Activated CD8-positive, alpha-beta memory T cell treated with anti-CD3 and anti-CD28 coated beads, Interleukin-2, amount 50 U/mL, for 1 hour (primary cell): ENCODE measurements around the gene MTG2.

ENCODE experiments used
- DNase-seq: peaks from one replicate; pipeline ENCODE4 v3.0.0-alpha.2; 2020; ENCODE audit errors: extremely low read depth

The MTG2 gene

GRCh38 chr20:62183426-62184142 is 756 bp downstream of the MTG2 start:
- DNase-seq, result no peak

DNA sequence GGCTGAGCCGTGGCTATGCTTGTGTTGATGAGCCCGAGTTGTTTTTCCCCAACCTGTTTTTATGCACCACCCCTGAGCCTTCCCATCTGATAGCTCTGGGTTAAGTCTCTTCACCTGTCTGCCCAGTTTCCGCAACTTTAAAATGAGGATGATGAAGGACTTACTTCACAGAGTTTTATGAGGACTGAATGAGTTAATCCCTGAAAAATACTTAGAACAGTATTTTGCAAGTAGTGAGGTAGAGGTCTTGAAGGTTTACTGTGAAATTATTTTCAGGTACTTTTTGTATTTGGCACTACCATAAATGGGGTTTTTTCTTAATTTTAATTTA is 3.2 kb downstream of the MTG2 start:
- no peak for DNase-seq

DNA sequence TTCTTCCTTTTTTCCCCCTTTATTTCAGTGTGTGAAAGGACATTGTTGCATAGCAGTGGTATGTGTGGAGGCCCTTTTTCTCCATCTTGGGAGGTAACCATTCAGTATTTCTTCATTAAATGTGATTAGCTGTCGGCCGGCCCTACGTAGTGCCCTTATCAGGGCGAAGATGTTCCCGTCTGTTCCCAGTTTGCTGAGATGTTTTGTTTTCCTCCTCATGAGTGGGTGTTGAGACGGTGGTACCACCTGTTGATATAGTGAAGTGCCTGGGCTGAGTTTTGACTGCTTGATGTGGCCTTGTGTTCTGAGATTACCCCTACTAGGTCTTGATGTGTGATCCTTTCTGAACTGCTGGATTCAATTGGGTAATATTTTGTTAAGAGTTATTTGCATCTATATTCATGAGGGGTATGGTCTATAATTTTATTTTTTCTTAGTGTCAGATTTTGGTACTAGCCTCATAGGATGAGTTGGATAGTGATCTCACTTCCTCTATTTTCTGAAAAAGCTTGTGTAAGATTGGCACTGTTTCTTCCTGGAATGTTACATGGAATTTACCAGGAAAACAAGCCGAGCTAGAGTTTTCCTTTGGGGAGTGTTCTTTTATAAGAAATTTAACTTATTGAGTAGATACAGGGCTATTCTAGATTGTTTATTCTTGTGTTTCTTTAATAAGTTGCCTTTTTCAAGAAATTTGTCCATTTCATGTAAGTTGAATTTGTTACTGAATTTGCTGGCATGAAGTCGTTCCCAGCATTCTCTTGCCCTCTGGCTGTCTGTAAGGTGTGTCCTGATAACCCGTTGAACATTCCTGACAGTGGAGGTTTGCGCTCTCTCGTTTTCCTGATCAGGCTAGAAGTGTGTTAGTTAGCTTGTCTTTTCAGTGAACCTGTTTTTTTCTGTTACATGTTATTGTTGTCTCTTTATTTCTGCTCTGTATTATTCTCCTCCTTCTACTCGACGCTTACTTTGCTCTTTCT is 4.3 kb downstream of the MTG2 start:
- DNase-seq, result no peak

GRCh38 chr20:62190639-62191411 is 8.0 kb downstream of the MTG2 start:
- no peak for DNase-seq

DNA sequence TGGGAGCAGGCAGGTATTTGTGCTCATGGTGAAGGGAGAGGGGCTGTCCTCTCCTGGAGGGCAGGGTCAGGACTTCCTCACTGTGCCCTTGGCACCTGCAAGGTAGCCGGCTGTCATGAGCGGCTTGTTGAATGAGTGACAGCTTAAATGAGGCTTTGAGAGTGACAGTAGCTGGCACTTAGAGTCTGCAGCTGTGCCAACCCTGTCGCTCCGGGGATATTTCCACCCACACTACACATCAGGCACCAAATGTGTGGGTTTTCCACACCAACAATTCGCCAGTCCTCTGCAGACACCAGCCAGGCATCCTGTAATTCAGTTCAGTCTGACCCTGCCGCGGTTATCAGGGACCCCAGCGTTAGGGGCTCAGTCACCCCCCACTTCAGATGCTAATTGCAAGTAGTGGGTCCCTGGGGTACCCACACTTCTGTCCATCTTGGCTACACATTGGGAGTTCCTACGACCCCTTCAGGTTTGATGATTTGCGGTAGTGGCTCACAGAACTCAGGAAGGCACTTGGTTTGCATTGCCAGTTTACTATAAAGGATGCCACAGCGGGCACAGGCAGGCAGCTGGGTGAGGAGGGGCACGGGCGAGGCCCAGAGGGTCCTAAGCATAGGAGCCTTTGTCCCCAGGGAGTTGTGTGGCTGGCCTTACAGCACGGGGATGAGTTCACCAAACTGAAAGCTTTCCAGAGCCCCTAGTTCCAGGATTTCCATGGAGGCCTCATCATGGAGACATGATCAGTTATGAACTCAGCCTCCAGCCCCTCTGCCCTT is 9.1 kb downstream of the MTG2 start:
- no peak for DNase-seq

- no peak for DNase-seq
These were observed 9.8 kb downstream of the MTG2 start for GRCh38 chr20:62192635-62193034.

DNA sequence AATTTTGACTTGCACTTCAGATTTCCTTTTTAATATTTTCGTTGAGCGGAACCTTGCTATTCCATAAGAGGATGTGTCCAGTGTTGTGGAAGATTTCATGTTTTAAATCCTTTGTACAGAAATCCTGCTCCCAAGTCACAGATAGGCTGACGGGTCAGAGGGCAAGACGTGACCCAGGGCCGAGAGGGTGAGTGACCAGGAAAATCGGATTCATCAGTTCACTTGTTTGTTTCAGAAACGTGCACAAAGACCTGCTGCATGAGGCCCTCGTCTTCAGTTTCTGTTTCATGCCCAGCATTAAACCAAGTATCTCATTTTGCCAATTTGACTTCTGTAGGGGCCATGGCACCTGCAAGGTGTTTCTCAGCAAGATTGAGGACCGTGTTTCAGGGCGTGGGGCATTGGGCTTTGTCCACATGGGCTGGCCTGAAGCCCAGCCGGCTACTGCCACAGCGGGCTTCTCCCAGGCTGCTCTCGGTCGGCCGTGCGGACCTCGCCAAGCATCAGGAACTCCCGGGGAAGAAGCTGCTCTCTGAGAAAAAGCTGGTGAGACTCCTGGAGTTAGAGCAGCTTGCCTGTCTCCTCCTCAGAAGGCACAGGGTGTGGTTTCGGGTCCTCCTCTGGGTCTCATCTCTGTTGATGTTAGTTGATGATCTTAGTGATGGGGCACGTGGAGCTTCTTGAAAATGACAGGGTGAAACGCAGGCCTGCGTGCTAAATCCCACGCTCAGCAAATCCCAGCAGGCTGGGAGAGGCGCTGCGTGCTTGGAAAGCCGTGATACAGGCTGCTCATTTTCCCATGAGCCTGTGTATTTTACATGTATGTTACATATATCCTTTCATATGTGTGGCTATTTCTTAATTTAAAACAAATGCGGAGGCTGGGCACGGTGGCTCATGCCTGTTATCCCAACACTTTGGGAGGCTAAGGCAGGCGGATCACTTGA is 10.5 kb downstream of the MTG2 start:
- DNase-seq, result no peak

DNA sequence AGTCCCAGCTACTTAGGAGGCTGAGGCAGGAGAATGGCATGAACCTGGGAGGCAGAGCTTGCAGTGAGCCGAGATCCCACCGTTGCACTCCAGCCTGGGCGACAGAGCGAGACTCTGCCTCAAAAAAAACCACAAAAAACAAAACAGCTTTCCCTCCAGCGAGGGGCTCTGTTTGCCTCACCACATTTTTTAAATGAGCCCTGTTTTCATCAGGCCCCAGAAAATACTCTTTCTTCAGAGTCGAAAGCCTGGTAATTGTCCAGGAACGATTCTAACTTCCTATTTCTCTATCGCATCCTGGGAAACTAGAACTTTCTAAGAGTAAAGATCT is 12.2 kb downstream of the MTG2 start:
- DNase-seq, result no peak

DNA sequence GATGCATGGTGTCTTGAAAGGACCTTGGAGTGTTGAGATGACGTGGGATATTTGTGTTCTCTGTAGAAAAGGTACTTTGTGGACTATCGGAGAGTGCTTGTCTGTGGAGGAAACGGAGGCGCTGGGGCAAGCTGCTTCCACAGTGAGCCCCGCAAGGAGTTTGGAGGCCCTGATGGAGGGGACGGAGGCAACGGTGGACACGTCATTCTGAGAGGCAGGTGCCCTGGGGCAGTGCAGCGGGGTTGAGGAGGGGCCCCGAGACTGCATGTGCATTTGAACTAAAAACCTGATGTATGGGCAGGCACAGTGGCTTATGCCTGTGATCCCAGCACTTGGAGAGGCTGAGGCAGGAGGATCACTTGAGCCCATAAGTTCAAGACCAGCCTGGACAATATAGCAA is 12.9 kb downstream of the MTG2 start:
- DNase-seq, result no peak

GRCh38 chr20:62196286-62196685 is 13.5 kb downstream of the MTG2 start:
- no peak for DNase-seq

DNA sequence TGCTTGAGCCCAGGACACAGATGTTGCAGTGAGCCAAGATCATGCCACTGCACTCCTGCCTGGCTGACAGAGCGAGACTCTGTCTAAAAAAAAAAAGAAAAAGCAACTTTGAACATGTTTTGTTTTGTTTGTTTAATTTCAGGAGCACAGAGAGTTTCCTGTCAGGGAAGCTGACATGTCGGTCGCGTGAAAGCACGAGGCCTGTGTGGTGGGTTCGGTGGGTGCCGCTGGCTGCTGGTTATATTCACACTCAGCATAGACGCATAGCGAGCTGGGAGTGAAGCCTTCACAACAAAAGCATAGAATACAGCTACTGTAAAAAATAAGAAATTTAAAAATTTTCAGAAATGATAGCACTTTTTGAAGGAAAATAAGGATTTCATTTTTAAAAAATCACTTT is 14.5 kb downstream of the MTG2 start:
- no peak for DNase-seq

DNA sequence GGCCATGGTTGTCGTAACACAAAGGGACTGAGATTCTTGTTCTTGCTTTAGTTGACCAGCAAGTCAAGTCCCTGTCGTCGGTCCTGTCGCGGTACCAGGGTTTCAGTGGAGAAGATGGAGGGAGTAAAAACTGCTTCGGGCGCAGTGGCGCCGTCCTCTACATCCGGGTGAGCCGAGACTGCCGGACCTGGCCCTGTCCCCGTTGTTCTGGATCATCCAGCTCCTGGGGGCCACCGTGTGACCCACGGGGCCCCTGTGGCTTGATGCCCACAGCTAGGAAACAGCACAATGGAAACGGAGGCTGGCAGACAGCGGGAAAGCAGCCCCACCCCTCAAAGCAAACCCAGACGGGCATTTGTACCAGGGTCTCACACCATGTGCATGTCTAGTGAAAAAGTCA is 15.0 kb downstream of the MTG2 start:
- DNase-seq, result no peak

DNA sequence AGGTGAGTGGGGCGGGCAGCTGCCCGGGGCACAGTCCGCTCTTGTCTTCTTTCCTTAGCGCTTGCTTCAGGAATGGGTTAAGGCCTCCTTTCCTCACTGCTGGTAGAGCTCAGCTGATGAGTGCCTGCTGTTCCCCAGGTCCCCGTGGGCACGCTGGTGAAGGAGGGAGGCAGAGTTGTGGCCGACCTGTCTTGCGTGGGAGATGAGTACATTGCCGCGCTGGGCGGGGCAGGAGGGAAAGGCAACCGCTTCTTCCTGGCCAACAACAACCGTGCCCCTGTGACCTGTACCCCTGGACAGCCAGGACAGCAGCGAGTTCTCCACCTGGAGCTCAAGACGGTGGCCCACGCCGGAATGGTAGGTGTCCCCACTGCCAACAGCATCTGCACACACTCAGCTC is 15.7 kb downstream of the MTG2 start:
- no peak for DNase-seq

DNA sequence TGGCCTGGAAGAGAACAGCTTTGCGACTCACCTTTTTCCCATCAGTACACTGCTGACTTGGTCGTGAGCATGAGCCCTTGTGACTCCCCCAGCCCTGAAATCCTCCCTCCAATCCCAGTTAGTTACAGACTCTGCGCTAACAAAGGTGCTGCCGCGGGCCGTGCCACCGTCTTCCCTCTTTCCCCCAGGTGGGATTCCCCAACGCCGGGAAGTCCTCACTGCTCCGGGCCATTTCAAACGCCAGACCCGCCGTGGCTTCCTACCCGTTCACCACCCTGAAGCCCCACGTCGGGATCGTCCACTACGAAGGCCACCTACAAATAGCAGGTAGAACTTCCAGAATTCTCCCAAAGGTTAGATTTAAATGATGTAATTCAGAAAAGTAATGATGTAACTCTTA is 16.1 kb downstream of the MTG2 start:
- DNase-seq, result no peak

- no peak for DNase-seq
These were observed 17.8 kb downstream of the MTG2 start for GRCh38 chr20:62200491-62201172.

DNA sequence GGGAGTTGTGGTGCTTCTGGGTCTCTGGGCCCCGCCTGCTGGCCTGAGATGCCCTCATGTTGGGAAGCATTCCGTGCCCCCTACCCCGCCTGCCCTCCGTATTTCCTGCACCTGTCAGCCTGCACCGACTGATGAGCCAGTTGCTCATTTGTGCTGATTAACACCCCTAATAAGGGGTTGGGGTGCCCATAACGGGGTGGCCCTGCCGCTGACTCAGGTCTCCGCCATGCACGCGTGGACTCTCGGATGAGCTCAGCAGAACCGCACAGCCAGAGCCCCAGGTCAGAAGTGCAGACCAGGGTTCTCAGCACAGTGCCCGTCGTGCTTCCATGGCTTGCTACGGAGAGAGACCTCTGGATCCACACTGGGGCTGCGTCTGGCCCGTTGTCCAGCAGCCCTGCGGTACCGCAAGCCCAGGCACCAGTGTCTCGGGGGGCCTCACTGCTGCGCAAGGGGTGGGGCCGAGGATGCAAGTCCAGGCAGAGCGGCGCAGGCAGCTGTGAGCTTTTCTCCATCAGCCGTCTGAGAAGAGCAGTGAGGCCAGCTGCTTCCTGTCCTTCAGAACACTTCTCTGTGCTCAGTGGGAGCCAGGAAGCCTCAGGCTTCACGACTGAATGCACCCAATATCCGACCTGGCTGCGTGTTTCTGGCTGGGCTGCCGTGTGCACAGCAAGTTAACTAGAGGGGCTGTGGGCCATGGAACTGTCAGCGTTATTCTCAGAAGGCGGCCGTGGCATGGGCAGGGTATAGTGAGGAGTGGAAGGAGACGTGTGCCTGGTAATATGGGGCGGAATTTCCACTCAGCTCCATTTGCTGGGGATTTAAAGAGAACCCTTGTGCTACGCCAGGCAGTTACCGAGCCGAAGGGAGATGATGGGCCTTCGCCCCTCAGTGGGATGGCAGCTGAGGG is 18.6 kb downstream of the MTG2 start:
- no peak for DNase-seq

- DNase-seq, result no peak
These were observed 19.2 kb downstream of the MTG2 start for GRCh38 chr20:62202083-62202395.

- no peak for DNase-seq
These were observed 20.0 kb downstream of the MTG2 start for GRCh38 chr20:62202676-62203377.
